ENCODE data around the gene EEPD1. TPM values are rescaled to one million over a fixed set of nuclear protein-coding genes. Genes with fewer than 3 reads are reported as not detected.

EEPD1 gene
- 0.98 and 7.7 TPM in 2 replicates for total RNA-seq

GRCh38 chr7:36152756-36153570, at the start of gene EEPD1:
Gene EEPD1 (plus strand): TSS chr7:36153254. CDS start chr7:36154325, 1,071 bp downstream.

Small RNA genes lying within 50 kb of the gene (small RNA-seq; reads per million reads assigned to genes)
- gene AC006960.1 (not detected), gene AC007327.1 (not detected), gene RF00019 (not detected)

Other genes starting within 250 kb of the EEPD1 start
- gene ANLN, start 236.6 kb downstream of the EEPD1 start, total RNA-seq = 98.8 and 173 TPM in 2 replicates